Duodenal mucosa (tissue), 2 donors: Measurements from ENCODE around the gene SDR42E2.
"Not testable (repeated sequence)": the region's sequence is repeated elsewhere in the genome, so short reads cannot be mapped to it uniquely, and the experiment has no call there.

Experiments
- H3K27ac ChIP-seq: one replicate; pipeline ENCODE4 v1.7.0; 2013; ENCODE audit warnings: low read depth, low read length
- H3K27me3 ChIP-seq, 2 donors: one replicate each; pipeline ENCODE4 v1.7.0; 2013; ENCODE audit warnings: low read length in 2 of 2, control low read depth in 1 of 2; ENCODE audit not compliant: insufficient read depth in 2 of 2, control insufficient read depth in 1 of 2
- H3K36me3 ChIP-seq, 2 donors: one replicate each; pipeline ENCODE4 v1.7.0; 2013; ENCODE audit warnings: low read length in 2 of 2, control low read depth in 1 of 2; ENCODE audit not compliant: insufficient read depth in 2 of 2, control insufficient read depth in 1 of 2
- H3K4me1 ChIP-seq, 2 donors: one replicate each; pipeline ENCODE4 v1.7.0; 2013; ENCODE audit warnings: low read length in 2 of 2, control low read depth in 1 of 2; ENCODE audit not compliant: insufficient read depth in 2 of 2, control insufficient read depth in 1 of 2
- H3K4me3 ChIP-seq, 2 donors: one replicate each; pipeline ENCODE4 v1.7.0; 2013; ENCODE audit warnings: low read length in 2 of 2, low read depth in 1 of 2
- H3K9ac ChIP-seq, 2 donors: one replicate each; pipeline ENCODE4 v1.7.0; 2013; ENCODE audit warnings: low read length in 2 of 2, low read depth in 1 of 2
- H3K9me3 ChIP-seq, 2 donors: one replicate each; pipeline ENCODE4 v1.7.0; 2013; ENCODE audit warnings: low read length in 2 of 2, control low read depth in 1 of 2; ENCODE audit not compliant: control insufficient read depth in 1 of 2

The SDR42E2 gene

DNA sequence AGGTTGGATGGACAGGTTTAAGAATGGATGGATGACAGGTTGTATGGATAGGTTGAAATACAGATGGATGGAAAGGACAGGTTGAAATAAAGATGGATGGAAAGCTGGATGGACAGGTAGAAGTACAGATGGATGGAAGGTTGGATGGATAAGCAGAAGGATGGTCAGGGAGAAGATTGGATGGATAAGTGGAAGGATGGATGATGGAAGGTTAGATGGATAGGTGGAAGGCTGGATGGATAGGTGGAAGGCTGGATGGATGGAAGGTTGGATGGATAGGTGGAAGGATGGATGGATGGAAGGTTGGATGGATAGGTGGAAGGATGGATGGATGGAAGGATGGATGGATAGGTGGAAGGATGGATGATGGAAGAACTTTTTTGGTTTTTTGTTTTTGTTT, 905 bp upstream of the SDR42E2 start:
- H3K4me1 ChIP-seq, result no peaks in the 10 kb centered on the region
- no peak overlapping the region for H3K27ac ChIP-seq
- no peaks in the 10 kb centered on the region for H3K36me3 ChIP-seq
- H3K9ac ChIP-seq, result no peak overlapping the region
- H3K9me3 ChIP-seq, result no peaks in the 10 kb centered on the region
- H3K4me3 ChIP-seq, result no peak overlapping the region
- H3K27me3 ChIP-seq, result peaks cover 3 to 13% of the 10 kb centered on the region in 2 donors

- H3K4me1 ChIP-seq, result no peaks in the 10 kb centered on the region
- no peaks in the 10 kb centered on the region for H3K36me3 ChIP-seq
- peak overlapping the region; percentile 28 to 39 for H3K4me3 ChIP-seq
- peaks cover 3 to 13% of the 10 kb centered on the region in 2 donors for H3K27me3 ChIP-seq
- H3K9me3 ChIP-seq, result no peaks in the 10 kb centered on the region
- no peak overlapping the region for H3K9ac ChIP-seq
- H3K27ac ChIP-seq, result no peak overlapping the region
Observed at GRCh38 chr16:22162656-22163009, 327 bp downstream of the SDR42E2 start.

DNA sequence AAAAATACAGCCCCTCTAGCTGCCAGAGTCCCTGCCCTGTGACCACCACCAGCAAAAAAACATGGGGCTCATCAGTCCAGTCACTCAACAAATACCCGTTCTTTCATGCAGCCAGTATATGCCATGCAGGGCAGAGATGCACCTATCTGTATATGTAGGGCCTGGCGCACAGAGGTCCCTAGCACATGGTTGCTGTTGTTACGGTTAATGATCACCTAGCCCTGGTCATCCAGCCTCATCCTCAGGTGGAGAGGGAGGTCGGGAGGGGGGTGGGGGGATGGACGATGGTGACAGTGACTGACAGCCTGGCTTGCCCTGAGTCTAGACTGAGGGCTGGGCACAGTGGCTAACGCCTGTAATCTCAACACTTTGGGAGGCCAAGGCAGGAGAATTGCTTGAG, 1.5 kb downstream of the SDR42E2 start:
- no peak overlapping the region for H3K9ac ChIP-seq
- no peaks in the 10 kb centered on the region for H3K4me1 ChIP-seq
- no peak overlapping the region for H3K27ac ChIP-seq
- no peak overlapping the region for H3K4me3 ChIP-seq
- no peaks in the 10 kb centered on the region for H3K36me3 ChIP-seq
- no peaks in the 10 kb centered on the region for H3K9me3 ChIP-seq
- H3K27me3 ChIP-seq, result peaks cover 3 to 13% of the 10 kb centered on the region in 2 donors

DNA sequence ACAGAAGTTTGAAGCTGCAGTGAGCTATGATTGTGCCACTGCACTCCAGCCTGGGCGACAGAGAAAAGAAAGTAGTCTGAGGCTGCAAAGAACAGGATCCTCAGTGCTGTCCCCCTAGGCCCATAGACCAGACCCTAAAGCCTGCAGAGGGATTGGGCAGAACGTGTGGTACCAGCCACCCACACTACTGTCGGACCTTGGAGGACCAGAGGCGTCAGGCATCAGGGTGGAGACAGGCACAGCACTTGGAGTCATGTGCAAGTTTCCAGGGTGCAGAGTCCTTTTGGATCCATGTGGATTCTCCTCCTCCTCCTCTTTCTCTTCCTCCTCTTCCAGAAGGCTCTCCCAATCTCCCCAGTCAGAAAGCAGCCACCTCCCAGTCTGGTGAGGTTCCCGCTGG, 2.2 kb downstream of the SDR42E2 start:
- H3K9me3 ChIP-seq, result no peaks in the 10 kb centered on the region
- H3K4me3 ChIP-seq, result no peak overlapping the region
- H3K27me3 ChIP-seq, result peaks cover 3 to 13% of the 10 kb centered on the region in 2 donors
- no peaks in the 10 kb centered on the region for H3K36me3 ChIP-seq
- H3K27ac ChIP-seq, result no peak overlapping the region
- no peak overlapping the region for H3K9ac ChIP-seq
- H3K4me1 ChIP-seq, result no peaks in the 10 kb centered on the region

GRCh38 chr16:22165508-22166285, 3.4 kb downstream of the SDR42E2 start:
- Histone ChIP-seq H3K4me1 (no peaks in the 10 kb centered on the region), H3K36me3 (no peaks in the 10 kb centered on the region), H3K9me3 (no peaks in the 10 kb centered on the region), H3K27me3 (peaks cover 3 to 13% of the 10 kb centered on the region in 2 donors), H3K27ac (no peak overlapping the region), H3K4me3 (no peak overlapping the region), H3K9ac (no peak overlapping the region)

DNA sequence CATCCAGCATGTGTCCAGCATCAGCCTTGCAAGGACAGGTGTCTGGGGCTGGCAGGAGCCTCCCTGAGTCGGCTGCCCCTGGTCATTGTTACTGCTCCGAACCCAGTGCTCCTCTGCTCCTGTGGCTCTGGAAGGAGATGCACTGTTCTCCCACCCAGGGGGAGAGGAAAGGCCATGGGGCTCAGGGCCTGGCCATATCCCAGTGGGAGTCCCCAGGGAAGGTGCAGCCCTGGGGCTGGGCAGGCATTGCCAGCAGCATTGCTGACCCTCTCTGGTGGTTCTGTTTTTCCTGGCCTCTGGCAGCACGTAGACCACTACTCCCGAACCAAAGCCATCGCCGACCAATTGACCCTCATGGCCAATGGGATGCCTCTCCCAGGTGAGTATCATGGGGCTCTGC, 9.6 kb downstream of the SDR42E2 start:
- no peaks in the 10 kb centered on the region for H3K36me3 ChIP-seq
- no peaks in the 10 kb centered on the region for H3K4me1 ChIP-seq
- H3K4me3 ChIP-seq, result no peak overlapping the region
- no peak overlapping the region for H3K9ac ChIP-seq
- no peak overlapping the region for H3K27ac ChIP-seq
- H3K27me3 ChIP-seq, result no peaks in the 10 kb centered on the region
- H3K9me3 ChIP-seq, result no peaks in the 10 kb centered on the region

GRCh38 chr16:22172642-22173041, 10.3 kb downstream of the SDR42E2 start:
- H3K9me3 ChIP-seq, H3K4me1 ChIP-seq, H3K27ac ChIP-seq, H3K27me3 ChIP-seq, H3K9ac ChIP-seq, H3K4me3 ChIP-seq, H3K36me3 ChIP-seq: not testable (repeated sequence)

DNA sequence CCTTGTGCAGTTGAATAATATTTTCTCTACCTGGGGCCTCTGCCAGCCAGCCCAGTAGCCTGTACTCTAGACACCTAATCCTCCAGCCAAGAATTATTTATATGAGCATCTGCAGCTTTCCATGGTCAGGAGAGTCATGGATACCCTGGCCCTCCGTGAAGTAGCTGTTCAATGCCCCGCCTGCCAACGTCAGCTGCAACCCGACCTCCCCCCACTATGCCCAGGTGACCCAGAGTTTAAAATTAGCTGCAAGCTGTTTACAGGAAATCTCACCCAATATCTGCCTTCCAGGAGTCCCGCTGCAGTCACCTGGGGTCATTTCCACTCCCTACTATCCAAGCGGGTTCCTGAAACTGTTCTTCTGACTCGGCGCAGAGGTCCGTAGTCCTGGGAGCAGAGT, 12.3 kb downstream of the SDR42E2 start:
- Histone ChIP-seq H3K4me3 (no peak overlapping the region), H3K27me3 (no peaks in the 10 kb centered on the region), H3K9ac (no peak overlapping the region), H3K27ac (no peak overlapping the region), H3K36me3 (no peaks in the 10 kb centered on the region), H3K9me3 (no peaks in the 10 kb centered on the region), H3K4me1 (no peaks in the 10 kb centered on the region)

DNA sequence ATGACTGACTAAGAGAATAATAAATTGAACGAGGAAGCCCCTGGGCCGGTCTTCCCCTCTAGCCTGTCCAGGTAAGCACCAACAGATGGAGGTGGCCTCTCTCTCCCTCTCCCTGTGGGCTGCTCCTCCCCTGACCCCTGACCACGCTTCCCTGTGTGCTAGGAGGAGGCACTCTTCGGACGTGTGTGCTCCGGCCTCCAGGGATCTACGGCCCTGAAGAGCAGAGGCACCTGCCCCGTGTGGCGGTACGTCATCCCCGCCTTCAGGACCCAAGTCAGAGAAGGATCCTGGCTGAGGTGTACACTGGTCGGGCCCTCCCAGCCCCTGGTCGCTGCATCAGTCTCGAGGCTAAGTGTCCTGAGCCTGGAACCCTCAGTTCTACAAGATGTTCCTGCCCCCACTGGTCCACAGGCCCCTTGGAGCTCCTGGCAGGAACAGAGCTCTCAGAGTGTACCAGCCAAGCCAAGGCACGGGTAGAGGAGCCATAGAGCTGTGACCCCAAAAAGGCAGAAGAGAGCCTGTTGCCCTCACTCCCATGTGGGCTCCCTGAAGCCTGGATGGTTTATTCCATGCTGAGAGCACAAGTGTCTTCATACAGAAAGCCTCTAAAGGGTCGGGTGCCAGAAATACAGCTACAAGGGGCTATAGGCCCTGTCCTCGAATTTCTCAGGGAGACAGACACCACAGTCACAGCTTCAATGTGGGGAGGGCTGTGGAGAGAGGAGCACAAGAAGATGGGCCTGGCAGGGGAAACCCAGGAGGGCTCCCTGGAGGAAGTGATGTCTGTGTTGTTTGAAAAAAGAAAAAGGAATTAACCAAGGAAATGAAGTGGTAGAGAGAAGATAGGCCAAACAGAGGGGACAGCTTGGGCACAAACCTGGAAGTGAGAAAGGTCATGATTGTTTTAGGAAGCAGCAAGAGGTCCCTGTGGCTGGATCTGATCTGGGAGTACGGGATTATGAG, 15.9 kb downstream of the SDR42E2 start:
- no peaks in the 10 kb centered on the region for H3K27me3 ChIP-seq
- no peaks in the 10 kb centered on the region for H3K4me1 ChIP-seq
- no peak overlapping the region for H3K27ac ChIP-seq
- no peak overlapping the region for H3K4me3 ChIP-seq
- no peak overlapping the region for H3K9ac ChIP-seq
- H3K36me3 ChIP-seq, result no peaks in the 10 kb centered on the region
- H3K9me3 ChIP-seq, result no peaks in the 10 kb centered on the region

DNA sequence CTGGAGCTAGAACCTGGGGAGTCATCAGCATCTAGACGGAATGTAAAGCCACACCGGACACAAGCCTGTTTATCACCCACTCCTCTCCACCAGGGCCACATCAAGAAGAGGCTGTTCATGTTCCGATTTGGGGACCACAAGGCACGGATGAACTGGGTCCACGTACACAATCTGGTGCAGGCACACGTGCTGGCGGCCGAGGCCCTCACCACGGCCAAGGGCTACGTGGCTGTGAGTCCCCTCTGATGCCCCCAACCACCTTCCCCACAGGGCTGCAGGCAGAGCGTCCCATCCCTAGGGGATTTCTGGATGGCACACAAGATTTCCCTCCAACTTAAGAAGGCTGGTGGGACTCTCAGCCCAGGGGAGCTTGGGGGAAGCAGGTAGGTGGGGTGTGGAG, 19.1 kb downstream of the SDR42E2 start:
- H3K4me3 ChIP-seq, result no peak overlapping the region
- H3K27ac ChIP-seq, result no peak overlapping the region
- no peaks in the 10 kb centered on the region for H3K9me3 ChIP-seq
- H3K9ac ChIP-seq, result no peak overlapping the region
- H3K27me3 ChIP-seq, result no peaks in the 10 kb centered on the region
- no peaks in the 10 kb centered on the region for H3K4me1 ChIP-seq
- no peaks in the 10 kb centered on the region for H3K36me3 ChIP-seq
